Activated CD8-positive, alpha-beta memory T cell treated with anti-CD3 and anti-CD28 coated beads, Interleukin-2, amount 50 U/mL, for 4 hours (primary cell): ENCODE data around the gene RSPO4.

Source experiments
- DNase-seq: peaks from one replicate; pipeline ENCODE4 v3.0.0-alpha.2; 2020

RSPO4 gene

DNA sequence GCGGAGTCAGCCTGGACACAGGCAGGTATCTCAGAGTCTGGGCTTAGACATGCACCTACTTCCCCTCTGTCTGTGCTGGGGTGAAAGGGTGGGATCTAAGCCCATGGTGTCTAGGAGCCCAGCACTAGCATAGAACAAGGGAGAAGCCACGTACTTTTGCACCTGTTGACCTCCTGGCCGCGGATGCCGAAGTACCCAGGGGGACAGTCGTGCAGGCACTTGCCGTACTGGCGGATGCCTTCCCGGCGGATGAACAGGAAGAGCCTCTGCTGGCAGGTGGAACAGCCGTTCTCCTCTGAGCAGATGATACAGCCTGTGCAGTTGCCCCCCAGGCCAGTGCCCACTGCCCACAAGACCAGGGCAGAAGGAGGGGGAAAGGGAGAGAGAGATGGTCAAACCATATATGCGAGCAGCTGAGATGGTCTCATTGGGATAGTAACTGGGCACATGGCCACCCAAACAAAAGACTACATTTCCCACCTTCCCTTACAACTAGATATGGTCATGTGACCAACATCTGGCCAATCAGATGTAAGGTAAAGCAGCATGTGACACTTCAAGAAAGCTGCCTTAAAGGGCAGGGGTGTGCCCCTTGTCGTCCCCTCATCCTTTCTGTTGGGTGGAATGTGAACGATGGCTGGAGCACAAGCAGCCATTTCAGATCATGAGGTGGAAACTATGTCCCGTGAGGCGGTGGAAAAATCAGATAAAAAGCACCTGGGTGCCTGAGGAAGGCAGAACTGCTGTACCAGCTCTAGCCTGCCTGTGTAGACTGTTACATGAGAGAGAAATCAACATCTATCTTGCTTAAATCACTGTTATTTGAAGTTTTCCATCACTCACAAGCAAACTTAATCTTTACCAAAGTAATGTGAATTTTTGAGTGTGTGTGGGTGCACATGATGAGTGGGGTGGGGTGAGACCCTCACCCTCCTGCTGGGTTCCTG is 34.0 kb downstream of the RSPO4 start:
- no peak for DNase-seq

DNA sequence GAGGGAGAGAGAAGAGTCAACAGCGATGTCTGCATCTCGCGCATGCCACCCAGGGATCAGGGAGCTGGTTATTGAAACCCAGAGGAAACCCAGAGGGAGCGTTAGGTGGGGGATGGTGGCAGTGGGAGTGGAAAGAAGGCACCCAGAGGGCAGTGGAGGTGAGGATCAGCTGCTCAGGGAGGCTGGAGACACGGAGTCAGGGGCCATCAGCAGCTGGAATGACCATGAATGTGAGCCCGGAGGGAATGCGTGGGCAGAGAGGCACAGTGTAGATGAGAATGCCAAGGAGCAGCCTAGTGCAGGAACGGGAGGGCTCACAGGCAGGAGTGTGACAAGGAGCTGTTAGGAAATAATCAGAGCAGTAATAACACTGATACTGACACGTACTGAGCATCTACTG is 36.2 kb downstream of the RSPO4 start:
- DNase-seq = no peak

DNA sequence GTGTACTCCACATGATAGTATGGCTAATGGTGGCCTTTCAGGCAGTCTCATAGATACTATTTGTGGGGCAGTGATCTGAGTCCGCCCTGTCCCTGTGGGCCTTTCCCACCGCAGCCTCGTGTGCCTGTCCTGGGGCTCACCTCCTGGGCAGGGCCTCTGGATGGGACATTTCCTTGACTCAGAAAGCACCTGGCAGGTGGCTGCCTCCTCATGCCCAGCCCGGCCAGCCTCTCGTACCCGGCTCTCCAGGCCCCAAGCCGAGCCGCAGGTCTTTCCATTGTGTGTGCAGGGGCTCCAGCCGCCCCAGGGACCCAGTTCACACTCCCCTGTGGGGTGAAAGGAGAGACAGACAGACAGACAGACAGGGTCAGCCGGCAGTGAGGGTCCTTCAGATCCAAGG is 38.3 kb downstream of the RSPO4 start:
- no peak for DNase-seq

DNA sequence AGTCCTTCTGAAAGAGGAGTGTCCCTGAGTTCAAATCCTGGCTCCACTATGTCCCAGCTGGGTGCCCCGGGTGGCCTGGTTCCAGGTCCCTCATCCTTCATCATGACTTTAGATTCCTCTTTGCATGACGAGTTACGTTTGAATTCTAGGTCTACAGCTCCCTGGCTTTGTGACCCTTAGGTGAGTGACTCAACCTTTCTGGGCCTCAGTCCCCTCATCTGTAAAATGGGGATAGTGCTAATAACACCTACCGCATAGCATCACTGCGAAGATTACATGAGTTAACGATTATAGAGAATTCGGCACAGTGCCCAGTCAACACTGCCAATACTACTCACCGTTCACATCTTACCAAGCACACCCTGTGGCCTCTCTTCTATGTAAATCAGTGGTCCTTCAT is 39.4 kb downstream of the RSPO4 start:
- no peak for DNase-seq

DNA sequence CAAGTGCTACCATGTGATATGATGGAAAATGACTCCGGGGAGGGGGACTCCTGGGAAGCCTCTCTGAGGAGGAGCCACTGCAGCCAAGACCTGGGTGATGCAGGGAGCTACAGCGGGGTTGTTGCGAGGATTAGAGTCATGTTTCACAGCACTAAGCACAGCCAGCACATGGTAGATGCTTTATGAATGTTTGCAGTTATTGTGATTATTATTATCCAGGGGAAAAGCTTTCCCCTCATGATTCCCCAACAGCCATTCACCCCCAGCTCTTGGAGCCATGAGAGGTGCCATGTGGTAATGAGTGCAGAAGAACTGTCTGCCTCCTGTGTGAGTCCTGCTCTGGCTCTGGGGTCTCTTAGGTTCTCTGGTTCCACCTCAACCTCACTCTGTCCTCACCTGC is 39.9 kb downstream of the RSPO4 start:
- no peak for DNase-seq

DNA sequence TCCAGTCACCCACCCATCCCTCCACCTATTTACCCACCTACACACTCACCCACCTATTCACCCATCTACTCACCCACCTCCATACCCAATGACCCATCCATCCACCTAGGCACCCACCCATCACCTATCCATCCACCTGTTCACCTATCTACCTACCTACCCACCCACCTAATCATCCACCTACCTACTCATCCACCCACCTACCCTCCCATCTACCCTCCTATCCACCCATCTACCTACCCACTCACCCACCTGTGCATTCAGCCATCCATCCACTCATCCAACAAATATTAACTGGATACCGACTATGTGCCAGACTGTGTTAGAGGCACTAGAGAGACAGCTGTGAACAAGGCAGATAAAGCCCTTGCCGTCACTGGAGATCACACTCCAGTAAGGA is 40.3 kb downstream of the RSPO4 start:
- no peak for DNase-seq

DNA sequence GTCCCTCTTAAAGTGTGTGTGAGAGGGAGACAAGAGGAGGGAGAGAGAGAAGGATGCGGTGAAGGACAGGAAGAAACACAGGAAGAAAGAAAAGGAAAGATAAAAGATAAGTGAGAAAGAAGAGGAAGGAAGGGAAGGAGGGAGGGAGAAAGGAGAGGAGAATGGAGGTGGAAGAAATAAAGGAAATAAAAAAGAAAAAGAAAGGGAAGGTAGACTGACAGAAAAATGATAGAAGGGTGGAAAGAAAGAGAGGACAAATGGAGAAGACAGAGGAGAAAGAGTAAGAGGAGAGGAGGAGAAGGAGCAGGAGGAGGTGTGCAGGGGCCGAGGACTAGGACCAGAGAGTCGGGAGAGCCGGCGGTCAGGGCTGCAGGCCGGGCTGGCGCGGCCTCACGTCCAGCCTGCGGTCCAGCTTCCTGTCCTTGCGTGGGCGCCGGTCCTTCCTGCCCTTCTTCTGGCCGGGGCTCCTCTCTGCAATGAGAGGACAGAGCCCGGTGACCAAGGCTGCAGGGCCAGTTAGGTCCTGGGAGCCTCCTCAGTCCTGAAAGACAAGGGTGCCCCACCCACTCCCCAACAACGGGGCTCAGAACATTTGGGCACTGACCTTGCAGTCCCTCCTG is 42.0 kb downstream of the RSPO4 start:
- no peak for DNase-seq

DNA sequence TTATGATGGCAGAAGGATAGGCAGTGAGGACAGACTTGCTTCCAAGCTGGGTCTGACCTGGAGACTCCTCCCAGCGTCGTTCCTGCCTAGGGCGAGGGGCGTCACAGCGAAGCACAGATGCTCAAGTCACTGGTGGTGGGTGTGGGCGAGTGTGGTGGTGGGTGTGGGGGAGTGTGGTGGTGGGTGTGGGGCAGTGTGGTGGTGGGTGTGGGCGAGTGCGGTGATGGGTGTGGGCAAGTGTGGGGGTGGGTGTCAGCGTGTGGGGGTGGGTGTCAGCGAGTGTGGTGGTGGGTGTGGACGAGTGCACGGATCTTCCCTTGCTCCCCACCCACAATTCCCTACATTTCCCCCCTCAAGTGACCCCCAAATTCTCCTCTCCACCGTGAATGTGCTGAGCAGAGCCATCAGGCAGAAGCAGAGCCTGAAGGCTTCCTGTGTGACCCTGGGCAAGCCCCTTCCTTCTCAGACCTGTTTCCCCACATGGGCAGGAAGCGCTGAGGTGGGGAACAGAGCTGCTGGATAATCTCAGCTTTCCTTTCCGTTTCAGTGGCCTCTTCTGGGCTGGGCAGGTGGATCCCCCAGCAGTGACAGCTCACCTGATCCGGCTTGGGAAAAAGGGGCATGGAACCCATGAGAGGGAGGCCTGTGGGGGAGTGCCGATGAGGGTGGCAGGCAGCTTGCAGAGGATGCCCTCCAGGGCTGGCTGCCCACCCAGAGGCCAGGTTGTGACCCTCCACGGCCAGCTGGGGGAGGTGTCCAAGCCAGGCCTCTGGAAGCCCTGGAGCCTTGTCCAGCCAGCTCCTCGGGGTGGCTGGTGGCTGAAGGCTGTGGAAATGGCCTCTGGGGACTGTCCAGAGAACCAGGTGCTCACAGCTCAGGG is 42.9 kb downstream of the RSPO4 start:
- no peak for DNase-seq

DNA sequence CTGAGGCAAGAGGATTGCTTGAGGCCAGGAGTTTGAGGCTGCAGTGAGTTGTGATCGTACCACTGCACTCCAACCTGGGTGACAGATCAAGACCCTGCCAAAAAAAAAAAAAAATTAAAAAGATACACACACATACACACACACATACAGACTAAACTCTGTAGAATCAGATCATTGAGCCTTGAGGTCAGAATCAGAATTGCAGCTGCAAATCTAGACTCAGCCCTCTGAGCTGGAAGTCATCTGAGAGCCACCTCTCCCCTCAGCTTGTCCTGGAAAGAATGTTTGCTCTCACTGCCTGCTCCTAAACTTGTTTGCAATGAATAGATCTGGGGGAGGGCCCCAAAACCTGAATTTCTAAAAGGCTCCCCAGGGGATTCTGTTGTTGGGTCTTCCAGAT is 44.6 kb downstream of the RSPO4 start:
- no peak for DNase-seq

DNA sequence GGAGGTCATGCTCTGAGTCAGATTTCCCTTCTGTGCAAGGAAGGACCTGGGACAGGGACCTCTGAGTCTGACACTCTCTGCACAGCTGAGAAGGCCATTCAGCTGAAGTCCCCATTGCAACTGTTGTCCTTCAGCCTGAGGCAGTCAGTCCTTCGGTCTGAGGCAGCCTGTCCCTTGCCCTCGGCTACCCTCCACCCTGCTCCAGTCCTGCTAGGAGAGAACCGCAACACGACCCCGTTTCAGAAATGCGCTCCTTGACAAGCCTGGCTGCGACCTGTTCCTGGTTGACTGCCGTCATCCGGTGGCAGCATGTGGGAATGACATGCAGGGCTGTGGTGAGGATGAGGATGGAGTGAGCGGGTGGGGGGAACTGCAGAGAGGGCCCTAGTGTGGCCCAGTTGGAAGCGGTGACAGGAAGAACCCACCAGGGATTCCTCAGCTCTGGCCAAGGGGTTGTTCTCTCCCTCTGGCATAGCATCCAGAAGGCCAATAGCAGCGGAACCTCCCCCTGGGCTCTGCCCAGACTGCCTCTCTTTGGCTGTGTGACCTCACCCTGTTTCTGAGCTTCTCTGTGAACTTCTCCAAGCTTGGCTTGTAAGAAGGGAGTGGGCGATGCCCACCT is 45.7 kb downstream of the RSPO4 start:
- DNase-seq = peak; percentile 78

DNA sequence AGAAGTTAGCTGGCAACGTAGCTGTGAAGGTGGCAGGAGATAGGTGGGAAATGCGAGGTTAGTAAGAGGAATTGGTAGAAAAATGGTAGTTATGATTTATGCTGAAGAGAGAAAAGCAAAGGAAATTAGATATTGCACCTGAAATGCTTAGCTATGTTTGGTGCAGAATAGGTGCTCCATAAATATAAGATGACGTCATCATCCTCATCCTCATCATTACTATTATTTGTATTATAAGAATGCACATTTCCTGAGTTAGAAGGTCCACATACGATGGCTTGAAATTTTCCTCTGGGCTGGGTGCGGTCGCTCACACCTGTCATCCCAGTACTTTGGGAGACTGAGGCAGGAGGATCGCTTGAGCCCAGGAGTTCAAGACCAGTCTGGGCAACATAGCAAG is 46.5 kb downstream of the RSPO4 start:
- DNase-seq = no peak

DNA sequence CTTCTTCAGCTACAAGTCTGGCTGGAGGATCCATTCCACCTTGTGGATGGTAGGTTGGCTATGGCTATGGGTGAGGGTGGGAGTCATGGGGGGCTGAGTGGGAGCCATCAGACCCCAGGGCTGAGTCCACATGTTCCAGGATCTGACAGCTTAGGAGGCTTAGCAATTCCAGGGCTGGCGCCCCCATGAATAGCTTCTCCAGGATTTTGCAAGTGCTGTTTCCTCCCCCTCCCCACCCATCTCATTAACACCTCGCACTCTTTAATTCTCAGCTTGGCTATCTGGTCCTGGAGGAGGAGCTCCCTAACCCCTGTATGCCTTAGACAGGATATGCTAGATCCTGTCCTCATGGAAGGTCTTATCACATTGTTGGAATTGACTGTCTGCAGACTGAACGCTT is 47.0 kb downstream of the RSPO4 start:
- DNase-seq = no peak

DNA sequence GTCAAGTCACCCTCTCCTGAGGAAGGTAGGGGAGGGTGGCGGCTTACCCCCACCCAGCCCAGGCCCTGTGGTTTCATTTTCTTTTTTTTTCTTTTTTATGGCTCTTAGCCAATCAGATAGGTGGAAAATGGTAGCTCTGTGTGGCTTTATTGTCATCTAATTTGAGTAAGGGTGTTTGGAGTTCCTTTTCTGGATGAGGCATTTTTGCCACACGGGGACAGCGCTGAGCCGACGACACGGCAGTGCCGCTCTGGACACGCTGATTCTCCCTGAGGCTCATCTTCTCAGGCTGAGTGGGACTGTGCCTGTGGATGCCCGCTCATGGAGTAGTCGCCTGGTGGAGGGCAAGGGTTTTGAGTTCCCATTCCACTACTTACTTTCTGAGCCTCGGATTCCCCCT is 48.4 kb downstream of the RSPO4 start:
- DNase-seq = no peak

DNA sequence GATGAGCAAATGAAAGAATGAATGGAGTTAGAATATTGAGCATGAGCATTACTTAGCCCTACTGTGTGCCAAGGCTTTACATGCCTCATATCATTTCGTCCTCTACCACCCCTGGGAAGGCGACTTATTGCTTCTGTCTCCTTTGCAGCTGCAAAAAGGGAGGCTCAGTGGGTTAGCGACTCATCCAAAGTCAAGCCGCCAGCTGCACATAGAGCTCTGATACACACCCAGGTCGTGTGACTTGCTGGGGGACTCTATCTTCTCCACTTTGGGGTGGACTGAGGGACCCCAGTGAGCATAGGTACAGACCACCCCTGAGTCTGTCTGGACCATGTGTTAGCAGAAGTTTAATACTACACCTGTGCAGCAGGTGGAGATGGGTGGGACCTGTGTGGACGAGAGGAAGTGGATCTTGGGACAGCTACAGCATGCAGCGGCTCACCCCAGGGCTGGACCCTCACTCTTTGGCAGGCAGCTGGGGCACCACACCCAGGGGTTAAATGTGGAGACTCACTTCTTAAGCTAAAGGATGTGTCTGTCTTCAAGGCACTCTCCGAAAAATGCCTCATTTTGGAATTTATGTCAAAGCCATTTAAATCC is 49.8 kb downstream of the RSPO4 start:
- no peak for DNase-seq

DNA sequence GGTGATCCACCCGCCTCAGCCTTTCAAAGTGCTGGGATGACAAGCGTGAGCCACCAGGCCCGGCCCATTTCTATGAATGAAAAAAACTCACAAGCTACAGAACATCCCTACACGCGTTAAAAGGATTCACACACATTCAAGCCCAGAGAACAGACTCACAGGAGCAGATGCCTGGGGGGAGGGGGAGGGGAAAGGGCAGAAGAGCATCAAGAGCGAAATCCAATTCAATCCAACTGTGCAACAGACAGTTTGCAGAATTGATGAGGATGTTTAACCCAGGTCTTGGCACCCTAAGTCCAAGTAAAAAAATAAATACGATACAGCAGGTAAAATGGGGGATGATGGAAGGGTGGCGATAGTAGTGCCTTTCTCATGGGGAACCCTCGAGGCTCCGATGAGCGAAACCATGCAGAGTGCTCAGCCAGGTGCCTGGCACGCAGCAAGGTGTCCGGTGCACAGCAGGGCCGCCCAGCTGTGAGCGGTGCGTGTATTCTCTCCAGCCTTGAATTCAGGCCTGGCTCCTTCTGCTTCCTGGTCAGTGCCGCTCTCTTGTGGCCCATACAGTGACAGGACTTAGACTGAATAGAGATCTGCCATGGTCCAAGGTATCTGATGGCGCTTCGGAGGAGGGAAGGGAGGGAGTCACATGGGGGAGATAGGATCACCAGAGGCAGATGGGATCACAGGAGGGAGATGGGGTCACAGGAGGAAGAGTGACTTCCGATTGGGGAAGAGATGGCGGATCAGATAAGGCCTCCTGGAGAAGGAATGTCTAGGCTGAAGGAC is 50.5 kb downstream of the RSPO4 start:
- DNase-seq = no peak

DNA sequence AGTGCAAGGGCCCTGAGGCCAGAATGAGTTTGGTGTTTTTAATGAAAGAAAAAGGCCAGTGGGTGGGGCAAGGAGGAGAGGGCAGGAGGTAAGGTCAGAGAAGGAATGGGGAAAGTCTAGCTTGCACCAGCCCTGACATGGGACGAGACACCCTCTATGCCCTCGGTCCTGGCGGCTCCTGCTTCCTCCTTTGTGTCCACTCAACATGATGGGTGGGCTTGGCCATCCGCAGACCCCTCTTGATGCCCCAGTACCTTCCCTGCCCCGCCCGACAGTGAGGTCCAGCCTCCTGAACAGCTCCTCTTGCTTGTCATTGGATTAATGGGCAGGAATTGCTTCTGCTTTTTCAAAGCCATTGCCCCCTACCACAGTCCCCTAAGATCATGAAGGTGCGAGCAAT is 52.4 kb downstream of the RSPO4 start:
- no peak for DNase-seq

DNA sequence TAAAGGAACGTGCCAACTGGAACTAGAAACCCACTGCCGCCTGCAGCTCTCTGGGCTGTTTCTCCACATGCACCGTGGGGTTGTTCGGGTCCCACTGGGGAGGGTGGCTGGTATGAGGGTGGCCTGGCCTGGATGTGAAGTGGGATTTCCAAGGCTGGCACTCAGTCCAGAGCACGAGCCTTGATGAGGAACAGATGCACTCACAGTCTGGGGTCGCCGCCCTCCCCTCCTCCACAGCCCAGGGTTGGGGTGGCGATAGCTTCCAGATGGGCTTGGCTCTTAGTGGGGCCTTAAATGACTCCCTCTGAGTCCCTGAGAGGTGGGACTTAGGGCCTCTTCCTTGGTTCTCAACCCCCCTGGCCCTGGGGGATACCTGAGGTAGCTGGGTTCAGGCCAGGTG is 55.3 kb downstream of the RSPO4 start:
- no peak for DNase-seq

DNA sequence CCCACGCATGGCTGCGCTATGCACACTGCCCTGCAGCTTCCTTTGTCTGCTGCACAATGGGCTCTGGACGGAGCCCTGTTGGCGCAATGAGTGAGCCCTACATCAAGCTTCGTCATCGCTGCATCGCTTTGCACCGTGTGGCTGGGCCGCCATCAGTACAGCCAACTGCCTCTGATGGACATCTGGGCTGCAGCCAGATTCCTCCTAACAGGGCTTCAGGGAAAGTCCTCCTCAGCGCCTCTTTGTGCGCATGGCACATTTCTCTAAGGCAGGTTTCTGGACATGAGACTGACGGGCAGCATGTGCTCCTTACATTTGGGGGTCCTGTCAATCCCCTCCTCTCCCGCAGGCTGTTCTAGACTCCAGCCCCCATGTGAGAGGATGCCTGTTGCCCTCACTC is 56.3 kb downstream of the RSPO4 start:
- no peak for DNase-seq

DNA sequence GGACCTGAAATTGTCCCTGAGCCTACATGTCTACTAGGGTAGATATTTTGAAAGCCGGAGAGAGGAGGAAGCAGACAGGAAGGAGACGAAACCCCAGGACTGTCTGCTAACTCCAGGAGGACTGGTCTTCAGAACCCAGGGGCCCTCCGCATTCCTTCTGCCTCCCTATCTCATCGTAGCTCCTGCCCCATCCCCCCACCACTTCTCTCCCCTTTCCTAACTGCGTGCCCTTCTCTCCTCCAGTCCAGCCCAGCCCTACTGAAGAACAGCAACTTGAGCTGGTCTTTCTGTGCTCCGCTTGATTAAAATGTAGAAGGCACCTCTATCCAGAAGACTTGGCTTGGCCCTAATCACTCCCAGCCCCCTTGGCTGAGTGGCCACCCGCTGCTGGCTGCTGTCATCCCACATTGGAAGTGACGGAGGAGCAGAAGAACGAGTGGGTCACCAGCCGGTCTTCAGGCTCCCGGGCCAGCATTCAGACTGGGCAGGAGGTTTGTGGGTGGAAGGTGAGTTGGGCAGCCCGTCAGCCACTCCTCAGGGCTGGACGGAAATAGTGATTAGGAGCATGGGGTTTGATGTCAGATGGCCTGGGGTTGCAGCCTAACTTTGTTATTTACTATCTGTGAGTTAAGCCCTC is 57.2 kb downstream of the RSPO4 start:
- DNase-seq = no peak

DNA sequence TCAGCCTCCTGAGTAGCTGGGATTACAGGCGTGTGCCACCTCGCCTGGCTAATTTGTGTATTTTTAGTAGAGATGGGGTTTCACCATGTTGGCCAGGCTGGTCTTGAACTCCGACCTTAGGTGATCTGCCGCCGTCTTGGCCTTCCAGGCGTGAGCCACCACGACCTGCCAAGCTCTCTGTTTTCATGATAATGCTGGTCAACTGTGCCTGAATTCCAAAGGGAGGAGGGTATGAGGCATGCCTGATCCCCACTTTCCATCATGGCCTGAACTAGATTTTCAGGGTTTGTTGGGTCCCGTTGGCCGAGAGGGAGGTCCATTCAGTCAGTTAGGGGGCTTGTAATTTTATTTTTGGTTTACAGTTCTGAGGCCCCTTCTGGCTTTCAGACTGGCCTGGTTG is 58.0 kb downstream of the RSPO4 start:
- no peak for DNase-seq

DNA sequence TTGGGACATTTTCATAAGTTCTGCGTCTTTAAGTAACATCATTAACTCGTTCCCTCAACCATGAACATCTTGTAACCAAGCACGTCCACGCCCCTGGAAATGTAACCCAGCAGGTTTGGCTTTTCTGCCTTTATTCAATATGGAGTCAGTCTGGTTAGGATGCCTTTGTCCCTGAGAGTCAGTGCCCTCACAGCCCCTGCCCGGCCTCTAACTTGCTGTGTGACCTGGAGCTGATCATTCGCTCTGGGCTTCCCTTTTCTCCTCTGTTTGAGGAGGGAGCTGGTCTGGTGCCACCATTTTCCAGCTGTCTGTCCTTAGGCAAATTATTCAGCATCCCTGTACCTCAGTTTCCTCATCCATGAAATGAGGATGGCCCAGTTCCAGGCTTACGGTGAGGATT is 59.5 kb downstream of the RSPO4 start:
- no peak for DNase-seq
